ENCODE measurements around the gene HDAC5. TPM values are rescaled to one million over a fixed set of nuclear protein-coding genes. Genes with fewer than 3 reads are reported as not detected.

The HDAC5 gene
- total and polyA plus RNA-seq, 2 of the 8 experiments (the other 6 are each of a cell fraction or from before 2014, with no cell fraction given): 48.5 to 54.4 TPM

DNA sequence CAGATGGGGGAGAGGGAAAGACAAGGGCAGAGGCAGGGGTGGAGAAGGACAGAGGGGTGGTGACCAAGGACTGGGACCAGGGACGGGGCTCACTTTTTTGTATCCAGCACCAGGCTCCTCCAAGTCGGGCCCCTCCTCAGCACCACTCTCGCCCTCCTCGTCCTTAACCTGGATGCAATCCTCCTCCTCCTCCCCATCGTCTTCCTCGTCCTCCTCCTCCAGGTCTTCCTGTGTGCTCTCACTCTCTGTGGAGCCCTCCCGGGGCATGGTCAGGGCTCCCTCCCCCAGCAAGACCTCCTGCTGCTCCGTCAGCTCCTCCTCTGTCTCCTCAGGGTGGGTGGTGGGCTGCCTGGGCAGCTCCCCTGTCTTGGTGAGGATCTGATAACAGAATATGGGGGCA lies 36.1 kb downstream of the HDAC5 start (continued):
- TF ChIP-seq CBX5 (IDR thresholded peaks at IDR 0.05; ENCODE audit: low read depth, low read length): no peak
- no peak for TF ChIP-seq PHF8 (conservative IDR thresholded peaks at IDR 0.05; ENCODE audit: low read depth, low read length)
- TF ChIP-seq SP1 (IDR thresholded peaks at IDR 0.05; ENCODE audit: low read depth, low read length): peak; percentile 65; the same call in 1 of the 2 replicates
- TF ChIP-seq RBBP5 (IDR thresholded peaks at IDR 0.05; ENCODE audit: borderline replicate concordance, low read depth, low read length): 0 out of 2 replicates have a peak, but pooled peaks have one; percentile 22

Data from H1 (cell line).